Transverse colon (tissue), 4 donors: ENCODE results near the gene SLC5A5.

Experiments
- EP300 ChIP-seq: sonication (generic); formaldehyde crosslinking; IDR thresholded peaks from one replicate; pipeline ENCODE4 v1.6.1; 2017; ENCODE audit warnings: antibody characterized with exemption, low read depth
- POLR2AphosphoS5 ChIP-seq, 3 donors: sonication (generic); formaldehyde crosslinking; IDR thresholded peaks; one replicate each; pipeline ENCODE4 v1.6.1; 2016; ENCODE audit warnings: antibody characterized with exemption in 3 of 3
- TF ChIP-seq, protein P1 (sequence below), 5 experiments: fragments of 200-600 bp in 3 of 5; fragments of 450-650 bp in 2 of 5; sonication (generic) in 3 of 5; IDR thresholded peaks; 1 replicate in 2 of 5; 2 replicates in 3 of 5; pipeline ENCODE4 v1.5.1; 2016 to 2017; ENCODE audit warnings: antibody characterized with exemption in 5 of 5, inconsistent platforms in 3 of 5, mild to moderate bottlenecking in 2 of 5, moderate library complexity in 1 of 5

DNA sequence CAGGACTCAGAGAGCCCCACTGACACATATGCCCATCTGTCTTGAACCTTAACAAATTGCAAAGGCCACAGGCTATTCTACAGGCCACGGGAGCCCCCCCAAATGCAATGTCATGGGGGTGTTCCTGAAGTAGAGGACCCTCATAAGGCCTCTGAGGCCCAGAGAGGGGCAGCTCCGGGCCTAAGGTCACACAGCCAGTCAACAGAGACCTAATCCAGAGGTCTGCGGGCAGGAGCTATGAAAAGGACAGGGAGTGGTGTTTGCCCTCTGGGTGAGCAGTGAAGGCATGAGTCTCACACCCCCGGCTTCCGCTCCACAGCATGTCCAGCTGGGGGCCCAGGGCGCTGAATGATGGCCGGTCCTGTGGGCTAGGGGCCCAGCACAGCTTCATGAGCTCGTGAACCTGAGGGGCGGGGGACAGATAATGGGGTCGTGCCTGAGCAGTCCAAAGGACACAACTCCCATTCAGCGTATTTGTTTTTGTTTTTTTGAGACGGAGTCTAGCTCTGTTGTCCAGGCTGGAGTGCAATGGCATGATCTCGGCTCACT, 45.2 kb upstream of the SLC5A5 start:
- TF ChIP-seq EP300 (no peak), POLR2AphosphoS5 (IDR thresholded peaks at IDR 0.05) (no peak)
- TF ChIP-seq, protein P1, sequence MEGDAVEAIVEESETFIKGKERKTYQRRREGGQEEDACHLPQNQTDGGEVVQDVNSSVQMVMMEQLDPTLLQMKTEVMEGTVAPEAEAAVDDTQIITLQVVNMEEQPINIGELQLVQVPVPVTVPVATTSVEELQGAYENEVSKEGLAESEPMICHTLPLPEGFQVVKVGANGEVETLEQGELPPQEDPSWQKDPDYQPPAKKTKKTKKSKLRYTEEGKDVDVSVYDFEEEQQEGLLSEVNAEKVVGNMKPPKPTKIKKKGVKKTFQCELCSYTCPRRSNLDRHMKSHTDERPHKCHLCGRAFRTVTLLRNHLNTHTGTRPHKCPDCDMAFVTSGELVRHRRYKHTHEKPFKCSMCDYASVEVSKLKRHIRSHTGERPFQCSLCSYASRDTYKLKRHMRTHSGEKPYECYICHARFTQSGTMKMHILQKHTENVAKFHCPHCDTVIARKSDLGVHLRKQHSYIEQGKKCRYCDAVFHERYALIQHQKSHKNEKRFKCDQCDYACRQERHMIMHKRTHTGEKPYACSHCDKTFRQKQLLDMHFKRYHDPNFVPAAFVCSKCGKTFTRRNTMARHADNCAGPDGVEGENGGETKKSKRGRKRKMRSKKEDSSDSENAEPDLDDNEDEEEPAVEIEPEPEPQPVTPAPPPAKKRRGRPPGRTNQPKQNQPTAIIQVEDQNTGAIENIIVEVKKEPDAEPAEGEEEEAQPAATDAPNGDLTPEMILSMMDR (IDR thresholded peaks at IDR 0.05), result no peak
